ENCODE measurements around the gene CD3G.

DNA sequence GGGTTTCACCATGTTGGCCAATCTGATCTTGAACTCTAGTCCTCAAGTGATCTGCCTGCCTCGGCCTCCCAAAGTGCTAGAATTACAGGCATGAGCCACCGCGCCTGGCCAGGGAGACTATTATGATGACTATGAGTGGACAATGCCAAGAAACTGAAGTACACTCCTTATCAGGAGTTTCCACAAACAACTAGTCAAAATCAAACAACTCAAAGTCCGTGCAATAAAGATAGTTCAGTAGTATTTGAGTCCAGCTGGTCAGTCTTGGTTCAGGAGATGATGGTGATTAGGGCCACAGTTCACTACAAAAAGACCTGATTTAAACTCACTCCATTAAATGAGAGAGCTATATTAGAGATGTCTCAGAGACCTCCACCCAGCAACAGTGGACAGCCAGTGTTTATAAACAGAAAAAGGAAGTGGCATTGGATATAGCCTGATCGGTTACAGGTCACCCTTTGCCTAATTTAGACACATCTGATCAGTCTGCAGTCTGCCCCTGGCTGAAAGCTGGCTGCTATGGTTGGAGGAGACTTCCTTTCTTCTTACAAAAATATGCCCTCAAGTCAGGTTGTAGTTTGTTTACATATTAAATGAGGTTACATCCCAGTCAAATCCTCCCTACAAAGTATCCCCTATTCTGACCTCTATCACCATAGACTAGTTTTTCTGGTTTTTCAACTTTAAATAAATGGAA lies 22.6 kb upstream of the CD3G start:
- no peak for TF ChIP-seq EP300 (IDR thresholded peaks at IDR 0.05)
- TF ChIP-seq CTCF (IDR thresholded peaks at IDR 0.05) = no peak

Data from upper lobe of left lung (tissue), 4 donors.